Fibroblast of villous mesenchyme (primary cell): ENCODE measurements around the gene IDH1. TPM values are rescaled to one million over a fixed set of nuclear protein-coding genes. Genes with fewer than 3 reads are reported as not detected.

ENCODE experiments used
- DNase-seq: peaks from one replicate; pipeline ENCODE4 v3.0.0-alpha.2; 2010; ENCODE audit warnings: low read depth
- H3K4me3 ChIP-seq: 2 replicates; pipeline ENCODE4 v1.5.1; 2011; ENCODE audit warnings: low read depth, mild to moderate bottlenecking, low read length
- total RNA-seq: library from RNA; depleted of rRNA; stranded (reverse); fragments of >200 nt; gene quantifications from 2 replicates; pipeline ENCODE4 v1.2.3, GENCODE V29; 2012
- TF ChIP-seq, protein P1 (sequence below): IDR thresholded peaks from 2 replicates; pipeline ENCODE4 v1.5.1; 2012; ENCODE audit warnings: low read depth, mild to moderate bottlenecking, low read length; ENCODE audit not compliant: insufficient read depth

Gene IDH1
- total RNA-seq, 1 donor, result 215 TPM

DNA sequence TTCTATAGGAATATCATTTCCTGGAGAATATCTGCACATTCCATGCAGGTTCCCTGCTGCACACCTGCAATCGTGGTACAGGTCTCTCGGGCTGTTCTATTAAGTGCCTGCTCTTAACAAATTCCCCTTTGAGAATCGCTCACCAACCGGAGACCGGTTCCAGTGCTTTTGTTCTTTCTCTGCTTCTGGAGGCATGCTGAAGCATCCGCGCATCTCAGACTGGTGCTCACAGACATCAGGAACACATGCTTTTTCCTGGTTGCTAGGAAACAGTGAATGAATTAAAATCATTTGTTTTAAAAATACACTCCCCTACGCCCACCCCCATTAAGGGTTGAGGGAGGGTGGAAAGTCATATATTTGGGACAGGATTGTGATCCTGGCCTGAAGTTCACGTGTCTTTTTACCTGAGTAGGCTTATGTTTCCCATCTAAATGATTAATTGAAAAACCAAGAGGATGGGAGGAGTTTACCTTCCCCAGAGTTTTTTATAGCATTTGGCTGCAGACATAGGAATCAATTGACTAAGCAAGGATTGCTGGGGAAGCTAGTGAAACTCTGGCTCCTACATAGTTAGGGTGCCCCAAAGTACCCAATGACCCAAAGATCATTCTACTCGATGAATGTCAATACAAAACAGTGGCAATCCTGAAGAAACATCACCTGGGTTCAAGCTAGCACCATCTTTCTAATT is 64.9 kb downstream of the IDH1 start, which contains the start of gene C2orf80:
TSS of gene C2orf80 (minus strand) at position 221 of the 694 bp plus-strand sequence. CDS start 3,044 bp downstream, outside the sequence.
- no peak for DNase-seq
- H3K4me3 ChIP-seq, result no peak within 1 kb of the TSS
- TF ChIP-seq, protein P1, sequence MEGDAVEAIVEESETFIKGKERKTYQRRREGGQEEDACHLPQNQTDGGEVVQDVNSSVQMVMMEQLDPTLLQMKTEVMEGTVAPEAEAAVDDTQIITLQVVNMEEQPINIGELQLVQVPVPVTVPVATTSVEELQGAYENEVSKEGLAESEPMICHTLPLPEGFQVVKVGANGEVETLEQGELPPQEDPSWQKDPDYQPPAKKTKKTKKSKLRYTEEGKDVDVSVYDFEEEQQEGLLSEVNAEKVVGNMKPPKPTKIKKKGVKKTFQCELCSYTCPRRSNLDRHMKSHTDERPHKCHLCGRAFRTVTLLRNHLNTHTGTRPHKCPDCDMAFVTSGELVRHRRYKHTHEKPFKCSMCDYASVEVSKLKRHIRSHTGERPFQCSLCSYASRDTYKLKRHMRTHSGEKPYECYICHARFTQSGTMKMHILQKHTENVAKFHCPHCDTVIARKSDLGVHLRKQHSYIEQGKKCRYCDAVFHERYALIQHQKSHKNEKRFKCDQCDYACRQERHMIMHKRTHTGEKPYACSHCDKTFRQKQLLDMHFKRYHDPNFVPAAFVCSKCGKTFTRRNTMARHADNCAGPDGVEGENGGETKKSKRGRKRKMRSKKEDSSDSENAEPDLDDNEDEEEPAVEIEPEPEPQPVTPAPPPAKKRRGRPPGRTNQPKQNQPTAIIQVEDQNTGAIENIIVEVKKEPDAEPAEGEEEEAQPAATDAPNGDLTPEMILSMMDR, result no peak

DNA sequence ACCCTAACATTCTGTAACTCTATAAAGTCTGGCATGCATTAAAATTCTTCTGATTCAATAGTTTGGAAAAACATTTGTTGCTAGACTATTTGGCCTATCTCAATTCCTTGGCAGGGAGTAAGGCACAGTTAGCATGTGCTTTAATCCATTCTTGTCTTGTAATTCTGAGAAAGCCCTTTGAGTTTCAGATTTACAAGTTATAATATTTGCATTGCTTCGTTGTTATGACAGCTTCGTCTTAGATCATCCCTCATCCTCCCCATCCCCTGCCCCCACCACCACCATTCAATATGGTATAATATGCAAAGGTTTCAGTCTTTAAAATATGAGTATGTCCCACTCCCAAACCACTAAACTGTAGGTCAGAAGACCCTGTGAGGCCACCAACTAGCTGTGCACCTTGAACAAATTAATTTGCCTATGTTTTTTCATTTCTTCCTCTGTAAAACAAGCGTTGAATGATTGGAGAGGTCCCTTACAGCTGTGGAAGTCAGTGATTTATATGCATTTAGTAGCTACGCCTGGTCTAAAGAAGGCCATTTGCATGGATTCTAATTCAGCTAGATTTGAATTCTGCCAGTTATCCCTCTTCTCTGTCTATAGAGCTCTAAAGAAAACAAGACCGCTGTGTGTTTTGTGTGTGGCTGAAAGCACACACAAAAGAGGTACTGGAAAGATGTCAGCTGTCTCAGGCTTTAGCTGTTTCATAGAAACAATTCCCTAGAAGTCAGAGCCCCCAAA is 65.6 kb downstream of the IDH1 start:
- DNase-seq, result no peak
- TF ChIP-seq, protein P1, result no peak
- no peak overlapping the region for H3K4me3 ChIP-seq

DNA sequence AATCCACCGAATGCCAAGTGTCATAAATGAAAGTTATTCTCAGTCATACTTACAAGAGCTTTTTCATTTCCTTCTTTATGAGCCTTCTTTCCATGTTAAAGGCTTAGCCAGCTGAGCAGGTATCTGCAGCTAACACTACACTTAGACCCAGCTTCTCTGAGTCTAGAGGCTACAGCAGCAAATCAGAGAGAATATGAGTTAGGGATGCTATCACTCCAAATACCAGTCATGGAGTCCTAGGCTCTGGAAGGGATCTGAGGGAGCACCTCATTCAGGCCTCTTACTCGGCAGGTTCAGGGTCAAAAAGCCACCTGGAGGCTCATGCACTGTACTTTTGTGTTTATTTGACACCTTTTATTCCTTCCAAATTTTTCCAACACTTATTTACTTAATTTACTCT is 68.0 kb downstream of the IDH1 start:
- no peak for DNase-seq
- H3K4me3 ChIP-seq, result no peak overlapping the region
- TF ChIP-seq, protein P1, result no peak

DNA sequence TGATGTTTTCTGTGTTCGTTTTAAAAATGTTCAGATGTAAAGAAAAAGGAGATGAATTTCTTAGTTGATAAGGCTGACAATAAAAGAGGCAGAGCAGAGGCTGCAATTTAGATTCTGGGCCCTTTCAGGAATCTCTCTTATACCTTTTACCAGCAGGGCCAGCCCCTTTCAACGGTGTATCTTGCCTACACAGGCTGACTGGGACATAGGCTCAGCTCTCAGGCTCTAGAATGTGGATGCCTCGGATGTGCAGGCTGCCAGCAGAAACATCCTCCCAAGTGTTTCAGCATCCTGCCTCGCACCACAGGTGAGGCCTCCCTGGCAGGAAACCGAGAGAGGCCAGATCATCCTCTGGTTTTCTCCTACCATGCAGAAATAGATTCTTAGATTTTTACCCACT is 68.4 kb downstream of the IDH1 start:
- no peak for DNase-seq
- TF ChIP-seq, protein P1, result no peak
- H3K4me3 ChIP-seq, result no peak overlapping the region

Other genes with a start within 250 kb of the IDH1 start
- 10.6 and 13.8 TPM in 2 replicates for gene PLEKHM3, start 229.5 kb downstream of the IDH1 start, total RNA-seq
- gene CRYGD, start 130.5 kb downstream of the IDH1 start, total RNA-seq, result not detected in 2 replicates
- gene CRYGC, start 125.2 kb downstream of the IDH1 start, total RNA-seq, result not detected in 2 replicates
- gene CRYGB, start 108.9 kb downstream of the IDH1 start, total RNA-seq, result not detected in 2 replicates
- gene CRYGA, start 91.5 kb downstream of the IDH1 start, total RNA-seq, result not detected in 2 replicates
- gene C2orf80, start 65.0 kb downstream of the IDH1 start, total RNA-seq, result not detected in 2 replicates
- 36.1 and 46.6 TPM in 2 replicates for gene PIKFYVE, start 11.2 kb upstream of the IDH1 start, total RNA-seq
- 0.43 and 0.64 TPM in 2 replicates for gene PTH2R, start 151.7 kb upstream of the IDH1 start, total RNA-seq